ENCODE results near the gene CCND2. TPM values are rescaled to one million over a fixed set of nuclear protein-coding genes. Genes with fewer than 3 reads are reported as not detected.
"Not testable (repeated sequence)": the region's sequence is repeated elsewhere in the genome, so short reads cannot be mapped to it uniquely, and the experiment has no call there.

Gene CCND2
- total RNA-seq, 2 donors from 2014 or later = 180 to 217 TPM

GRCh38 chr12:4241592-4241991, 32.0 kb upstream of the CCND2 start:
- no peaks in the 10 kb centered on the region for H3K9me3 ChIP-seq
- no peak overlapping the region for H3K9ac ChIP-seq (ENCODE audit: low read depth in 2 of 2, low read length in 2 of 2)
- intact Hi-C loops (cut with DNase I) = loop anchor here (10.0 kb wide), 1 partner anchor 67 kb away; no protein-coding TSS in a partner anchor
- H3K27me3 ChIP-seq = no peaks in the 10 kb centered on the region
- TF ChIP-seq CTCF (IDR thresholded peaks at IDR 0.05) = no peak
- no peaks in the 10 kb centered on the region for H3K36me3 ChIP-seq
- H3K4me1 ChIP-seq = no peaks in the 10 kb centered on the region
- H3K27ac ChIP-seq = no peak overlapping the region
- H3K4me3 ChIP-seq = no peak overlapping the region
- DNase-seq = no peak

- DNase-seq = no peak
- Histone ChIP-seq H3K27me3 (no peaks in the 10 kb centered on the region), H3K27ac (no peak overlapping the region), H3K9me3 (no peaks in the 10 kb centered on the region), H3K36me3 (no peaks in the 10 kb centered on the region), H3K9ac (ENCODE audit: low read depth in 2 of 2, low read length in 2 of 2) (no peak overlapping the region), H3K4me3 (no peak overlapping the region), H3K4me1 (no peaks in the 10 kb centered on the region)
- intact Hi-C loops (cut with DNase I) = loop anchor here (10.0 kb wide), 1 partner anchor 68 kb away; no protein-coding TSS in a partner anchor
- TF ChIP-seq CTCF (IDR thresholded peaks at IDR 0.05) = no peak
These were observed 31.0 kb upstream of the CCND2 start for GRCh38 chr12:4242595-4242994.

- H3K27me3 ChIP-seq = no peaks in the 10 kb centered on the region
- no peak overlapping the region for H3K27ac ChIP-seq
- no peaks in the 10 kb centered on the region for H3K36me3 ChIP-seq
- no peak for DNase-seq
- no peak overlapping the region for H3K9ac ChIP-seq (ENCODE audit: low read depth in 2 of 2, low read length in 2 of 2)
- intact Hi-C loops (cut with DNase I) = loop anchor here (10.0 kb wide), 1 partner anchor 68 kb away; no protein-coding TSS in a partner anchor
- no peaks in the 10 kb centered on the region for H3K9me3 ChIP-seq
- H3K4me1 ChIP-seq = no peaks in the 10 kb centered on the region
- no peak for TF ChIP-seq CTCF (IDR thresholded peaks at IDR 0.05)
- no peak overlapping the region for H3K4me3 ChIP-seq
These were observed 30.5 kb upstream of the CCND2 start for GRCh38 chr12:4243091-4243490.

- DNase-seq; H3K4me1 ChIP-seq; H3K4me3 ChIP-seq; H3K36me3 ChIP-seq; H3K9ac ChIP-seq (ENCODE audit: low read depth in 2 of 2, low read length in 2 of 2); H3K27me3 ChIP-seq; H3K9me3 ChIP-seq; H3K27ac ChIP-seq: not testable (repeated sequence)
- intact Hi-C loops (cut with DNase I) = loop anchor here (10.0 kb wide), 1 partner anchor 69 kb away; no protein-coding TSS in a partner anchor
These were observed 30.0 kb upstream of the CCND2 start for GRCh38 chr12:4243491-4244100.

GRCh38 chr12:4244868-4245267, 28.7 kb upstream of the CCND2 start:
- no peak for DNase-seq
- intact Hi-C loops (cut with DNase I) = loop anchor here (10.0 kb wide), 1 partner anchor 70 kb away; no protein-coding TSS in a partner anchor
- TF ChIP-seq CTCF (IDR thresholded peaks at IDR 0.05) = no peak
- no peak overlapping the region for H3K27ac ChIP-seq
- H3K9me3 ChIP-seq = no peaks in the 10 kb centered on the region
- H3K9ac ChIP-seq (ENCODE audit: low read depth in 2 of 2, low read length in 2 of 2) = no peak overlapping the region
- no peaks in the 10 kb centered on the region for H3K36me3 ChIP-seq
- no peaks in the 10 kb centered on the region for H3K4me1 ChIP-seq
- no peak overlapping the region for H3K4me3 ChIP-seq
- no peaks in the 10 kb centered on the region for H3K27me3 ChIP-seq

- H3K4me3 ChIP-seq = no peak overlapping the region
- no peaks in the 10 kb centered on the region for H3K36me3 ChIP-seq
- H3K9me3 ChIP-seq = no peaks in the 10 kb centered on the region
- H3K4me1 ChIP-seq = no peaks in the 10 kb centered on the region
- DNase-seq = no peak
- no peaks in the 10 kb centered on the region for H3K27me3 ChIP-seq
- intact Hi-C loops (cut with DNase I) = loop anchor here (10.0 kb wide), 1 partner anchor 71 kb away; no protein-coding TSS in a partner anchor
- no peak overlapping the region for H3K27ac ChIP-seq
- no peak for TF ChIP-seq CTCF (IDR thresholded peaks at IDR 0.05)
- H3K9ac ChIP-seq (ENCODE audit: low read depth in 2 of 2, low read length in 2 of 2) = no peak overlapping the region
These were observed 28.1 kb upstream of the CCND2 start for GRCh38 chr12:4245446-4245845.
